Medulla oblongata (tissue), 1 donor: ENCODE data around the gene CLDND2.

ENCODE experiments used
- DNase-seq: peaks from one replicate; pipeline ENCODE4 v3.0.0-alpha.2; 2015; ENCODE audit errors: extremely low spot score

CLDND2 gene

GRCh38 chr19:51354742-51355148 lies 14.1 kb downstream of the CLDND2 start:
- DNase-seq, result peak; percentile 84

- peak; percentile 24 for DNase-seq
Observed at GRCh38 chr19:51354103-51354741, 14.6 kb downstream of the CLDND2 start.

GRCh38 chr19:51352783-51353360 lies 15.9 kb downstream of the CLDND2 start:
- DNase-seq, result no peak

- no peak for DNase-seq
Observed at GRCh38 chr19:51351266-51351990, 17.4 kb downstream of the CLDND2 start.

- DNase-seq, result no peak
Observed at GRCh38 chr19:51347209-51347928, 21.4 kb downstream of the CLDND2 start.

GRCh38 chr19:51346742-51347141 lies 22.1 kb downstream of the CLDND2 start:
- DNase-seq, result no peak

GRCh38 chr19:51345076-51345620 lies 23.7 kb downstream of the CLDND2 start:
- DNase-seq, result no peak

- DNase-seq, result no peak
Observed at GRCh38 chr19:51342631-51343569, 25.9 kb downstream of the CLDND2 start.

GRCh38 chr19:51341976-51342580 lies 26.7 kb downstream of the CLDND2 start, which contains the start of gene VSIG10L:
VSIG10L (minus strand) TSS chr19:51342139; CDS start chr19:51342124, 15 bp downstream.
- DNase-seq, result no peak

GRCh38 chr19:51341066-51341465 lies 27.7 kb downstream of the CLDND2 start:
- DNase-seq, result no peak

- peak; percentile 92 for DNase-seq
Observed at GRCh38 chr19:51339687-51340656, 28.8 kb downstream of the CLDND2 start.

GRCh38 chr19:51339313-51339686 lies 29.5 kb downstream of the CLDND2 start:
- no peak for DNase-seq

- peak; percentile 67 for DNase-seq
Observed at GRCh38 chr19:51338563-51339312, 30.1 kb downstream of the CLDND2 start.

GRCh38 chr19:51337861-51338562 lies 30.8 kb downstream of the CLDND2 start:
- no peak for DNase-seq

- no peak for DNase-seq
Observed at GRCh38 chr19:51337141-51337860, 31.5 kb downstream of the CLDND2 start.

GRCh38 chr19:51333836-51334460 lies 34.9 kb downstream of the CLDND2 start:
- DNase-seq, result no peak

GRCh38 chr19:51331716-51332115 lies 37.1 kb downstream of the CLDND2 start:
- DNase-seq, result no peak
